Measurements from ENCODE around the gene CIB2. TPM values are rescaled to one million over a fixed set of nuclear protein-coding genes. Genes with fewer than 3 reads are reported as not detected.

The CIB2 gene
- total and polyA plus RNA-seq, 2 experiments from 2014 or later: 59.5 to 64.4 TPM

- TF ChIP-seq ETS1 (IDR thresholded peaks at IDR 0.05): no peak
- no peak for TF ChIP-seq EZH2phosphoT487 (IDR thresholded peaks at IDR 0.05; ENCODE audit: unreplicated experiment)
- TF ChIP-seq STAT1 (IDR thresholded peaks at IDR 0.05; ENCODE audit: unreplicated experiment): no peak
- TF ChIP-seq ZNF331 (CRISPR knock-in tag; IDR thresholded peaks at IDR 0.05; ENCODE audit: low read depth): no peak
- no peak for TF ChIP-seq ZNF462 (CRISPR knock-in tag; IDR thresholded peaks at IDR 0.05)
- no peak for TF ChIP-seq NANOG (IDR thresholded peaks at IDR 0.05; ENCODE audit: borderline replicate concordance)
Measured at GRCh38 chr15:78060232-78060631, 71.0 kb downstream of the CIB2 start (continued).

GRCh38 chr15:78059110-78059839 is 72.0 kb downstream of the CIB2 start:
- no peaks in the 10 kb centered on the region for H3F3A ChIP-seq (replicated peaks; ENCODE audit: low read depth)
- no peaks in the 10 kb centered on the region for H3K36me3 ChIP-seq (ENCODE audit: insufficient read depth)
- no peaks in the 10 kb centered on the region for H3K9me3 Mint-ChIP-seq
- peaks cover 63% of the 10 kb centered on the region for H3K79me2 ChIP-seq (replicated peaks; ENCODE audit: insufficient read depth)
- H3K27me3 Mint-ChIP-seq (ENCODE audit: insufficient read depth, low read depth, poor library complexity): peaks cover 6% of the 10 kb centered on the region
- no peak overlapping the region for H2AFZ ChIP-seq
- H3K4me3 ChIP-seq: no peak overlapping the region
- no peak overlapping the region for H3K27ac Mint-ChIP-seq
- DNase-seq (ENCODE audit: low spot score) (no peak), ATAC-seq (no peak)
- H3K9me2 ChIP-seq (ENCODE audit: insufficient read depth): no peaks in the 10 kb centered on the region
- H3K4me3 Mint-ChIP-seq: no peak overlapping the region
- H3K27me3 ChIP-seq (ENCODE audit: insufficient read depth): no peaks in the 10 kb centered on the region
- peaks cover 18% of the 10 kb centered on the region for H3K4me1 Mint-ChIP-seq
- H3K4me2 ChIP-seq: no peak overlapping the region
- H3K4me1 ChIP-seq (ENCODE audit: insufficient read depth): peaks cover 17% of the 10 kb centered on the region
- H3K27ac ChIP-seq (ENCODE audit: low read depth): no peak overlapping the region
- H4K20me1 ChIP-seq (replicated peaks; ENCODE audit: insufficient read depth): peaks cover 6% of the 10 kb centered on the region
- no peaks in the 10 kb centered on the region for H3K36me3 Mint-ChIP-seq (ENCODE audit: low read depth)
- no peak for TF ChIP-seq ZNF462 (CRISPR knock-in tag; IDR thresholded peaks at IDR 0.05)
- TF ChIP-seq ETS1 (IDR thresholded peaks at IDR 0.05): no peak
- no peak for TF ChIP-seq STAT1 (IDR thresholded peaks at IDR 0.05; ENCODE audit: unreplicated experiment)

Measured in GM23338 (cell line).